KMS-11 (cell line): Measurements from ENCODE around the gene ADAM23.

Source experiments
- H2AFZ ChIP-seq: fragments of 200-600 bp; sonication (generic); 2 replicates; pipeline ENCODE4 v1.6.1; 2016; ENCODE audit warnings: antibody characterized with exemption, mixed run types, low read depth
- H3K27ac ChIP-seq: fragments of 200-600 bp; sonication (generic); 2 replicates; pipeline ENCODE4 v1.6.1; 2016; ENCODE audit warnings: mild to moderate bottlenecking, mixed run types
- H3K27me3 ChIP-seq: fragments of 200-600 bp; sonication (generic); 2 replicates; pipeline ENCODE4 v1.6.1; 2017; ENCODE audit warnings: mild to moderate bottlenecking, low read depth, mixed run types, moderate library complexity; ENCODE audit not compliant: insufficient read depth
- H3K36me3 ChIP-seq: fragments of 200-600 bp; sonication (generic); 2 replicates; pipeline ENCODE4 v1.6.1; 2017; ENCODE audit warnings: mild to moderate bottlenecking, mixed run types; ENCODE audit not compliant: insufficient read depth
- H3K4me1 ChIP-seq: fragments of 200-600 bp; sonication (generic); 2 replicates; pipeline ENCODE4 v1.6.1; 2016; ENCODE audit warnings: mild to moderate bottlenecking, low read depth, mixed run types; ENCODE audit not compliant: poor library complexity, severe bottlenecking
- H3K4me2 ChIP-seq: fragments of 200-600 bp; sonication (generic); 2 replicates; pipeline ENCODE4 v1.7.0; 2016; ENCODE audit warnings: mild to moderate bottlenecking, mixed run types
- H3K4me3 ChIP-seq: fragments of 200-600 bp; sonication (generic); IDR thresholded peaks from 2 replicates; pipeline ENCODE4 v1.6.1; 2017; ENCODE audit warnings: low read depth, low read length, mixed read lengths; ENCODE audit not compliant: insufficient read depth
- H3K79me2 ChIP-seq: fragments of 200-600 bp; sonication (generic); 2 replicates; pipeline ENCODE4 v1.6.1; 2016; ENCODE audit warnings: low read depth, mixed run types; ENCODE audit not compliant: insufficient read depth
- H3K9ac ChIP-seq: fragments of 200-600 bp; sonication (generic); 2 replicates; pipeline ENCODE4 v1.6.1; 2016; ENCODE audit warnings: mild to moderate bottlenecking, mixed run types
- H4K20me1 ChIP-seq: fragments of 200-600 bp; sonication (generic); 2 replicates; pipeline ENCODE4 v1.6.1; 2016; ENCODE audit warnings: mild to moderate bottlenecking, mixed run types; ENCODE audit not compliant: insufficient read depth
- TF ChIP-seq, protein P1 (sequence below): fragments of 200-600 bp; sonication (generic); conservative IDR thresholded peaks from 2 replicates; pipeline ENCODE4 v1.6.1; 2017; ENCODE audit warnings: low read depth, mild to moderate bottlenecking, antibody characterized with exemption, low read length, moderate library complexity, mixed read lengths

ADAM23 gene

DNA sequence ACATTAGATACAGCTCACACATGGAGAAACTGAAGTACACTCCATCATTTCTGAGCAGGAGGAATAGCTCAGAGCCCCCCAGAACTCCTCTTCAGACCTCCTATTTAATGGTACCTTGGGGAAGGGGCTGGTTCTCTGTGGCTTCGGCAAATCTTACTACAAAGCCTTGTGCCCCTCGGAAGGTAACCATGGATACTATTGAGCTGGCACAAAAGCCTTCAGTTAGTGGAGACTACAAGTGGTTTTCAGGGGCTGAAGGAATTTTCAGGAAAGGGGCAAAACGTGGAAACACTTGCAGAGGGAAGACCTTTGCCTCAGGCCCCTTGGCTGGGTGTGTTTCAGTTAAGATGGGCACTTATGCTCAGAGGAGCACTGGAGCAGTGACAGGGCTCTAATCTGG, 197.9 kb downstream of the ADAM23 start:
- TF ChIP-seq, protein P1, sequence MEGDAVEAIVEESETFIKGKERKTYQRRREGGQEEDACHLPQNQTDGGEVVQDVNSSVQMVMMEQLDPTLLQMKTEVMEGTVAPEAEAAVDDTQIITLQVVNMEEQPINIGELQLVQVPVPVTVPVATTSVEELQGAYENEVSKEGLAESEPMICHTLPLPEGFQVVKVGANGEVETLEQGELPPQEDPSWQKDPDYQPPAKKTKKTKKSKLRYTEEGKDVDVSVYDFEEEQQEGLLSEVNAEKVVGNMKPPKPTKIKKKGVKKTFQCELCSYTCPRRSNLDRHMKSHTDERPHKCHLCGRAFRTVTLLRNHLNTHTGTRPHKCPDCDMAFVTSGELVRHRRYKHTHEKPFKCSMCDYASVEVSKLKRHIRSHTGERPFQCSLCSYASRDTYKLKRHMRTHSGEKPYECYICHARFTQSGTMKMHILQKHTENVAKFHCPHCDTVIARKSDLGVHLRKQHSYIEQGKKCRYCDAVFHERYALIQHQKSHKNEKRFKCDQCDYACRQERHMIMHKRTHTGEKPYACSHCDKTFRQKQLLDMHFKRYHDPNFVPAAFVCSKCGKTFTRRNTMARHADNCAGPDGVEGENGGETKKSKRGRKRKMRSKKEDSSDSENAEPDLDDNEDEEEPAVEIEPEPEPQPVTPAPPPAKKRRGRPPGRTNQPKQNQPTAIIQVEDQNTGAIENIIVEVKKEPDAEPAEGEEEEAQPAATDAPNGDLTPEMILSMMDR = no peak
- Histone ChIP-seq H4K20me1 (no peaks in the 10 kb centered on the region), H3K27me3 (no peaks in the 10 kb centered on the region), H2AFZ (no peak overlapping the region), H3K79me2 (no peaks in the 10 kb centered on the region), H3K27ac (no peak overlapping the region), H3K4me1 (no peaks in the 10 kb centered on the region), H3K4me3 (no peak overlapping the region), H3K36me3 (no peaks in the 10 kb centered on the region), H3K4me2 (no peak overlapping the region), H3K9ac (no peak overlapping the region)

DNA sequence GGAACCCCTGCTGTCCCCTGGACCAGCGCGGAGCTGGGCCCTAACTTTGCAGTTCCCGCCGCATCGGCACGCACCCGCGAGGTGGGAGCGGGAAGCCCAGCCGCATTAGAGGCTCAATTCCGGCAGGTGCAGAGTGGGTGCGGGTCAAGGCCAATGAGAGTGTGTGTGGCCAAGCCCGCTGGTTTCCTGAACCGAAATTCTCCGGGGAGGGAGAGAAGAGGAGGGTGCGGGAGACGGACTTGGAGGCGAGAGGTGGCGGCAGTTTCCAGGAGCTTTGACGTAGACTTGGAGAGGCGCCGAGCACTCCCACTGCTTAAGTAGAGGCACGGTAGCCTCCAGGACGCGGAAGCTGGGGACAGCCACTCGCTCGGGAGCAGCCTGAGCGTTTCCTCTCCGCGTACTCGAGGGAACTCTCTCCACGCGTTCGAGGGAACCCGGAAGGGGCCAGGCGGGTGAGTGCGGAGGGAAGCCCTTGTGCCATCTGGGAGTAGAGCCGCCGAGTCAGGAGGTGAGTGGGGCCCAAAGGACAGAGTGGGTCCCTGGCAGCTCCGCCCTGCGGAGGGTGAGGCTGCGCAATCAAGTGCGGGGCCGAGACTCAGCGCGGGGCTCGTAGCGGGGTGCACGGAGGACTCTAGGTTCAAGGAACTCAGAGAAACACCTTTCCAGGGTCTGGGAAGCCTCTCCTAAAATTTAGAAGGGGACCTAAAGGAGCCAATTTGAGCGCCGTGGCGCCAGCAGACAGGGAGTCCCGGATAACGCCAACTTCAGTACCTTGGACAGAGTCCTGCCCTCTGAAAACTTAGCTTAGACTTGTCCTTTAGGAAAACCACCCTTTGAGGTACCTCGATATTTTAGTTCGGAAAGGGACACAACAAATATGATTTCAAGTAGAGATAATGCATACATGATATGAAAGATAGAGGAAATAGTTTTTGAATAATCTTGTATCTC, 199.0 kb downstream of the ADAM23 start, which contains the start of gene FAM237A:
FAM237A (plus strand) TSS at position 413 of the 951 bp plus-strand sequence. CDS start 1,750 bp downstream, outside the sequence.
- Histone ChIP-seq H3K36me3 (no peaks in the 10 kb centered on the region), H3K27ac (no peak within 1 kb of the TSS), H4K20me1 (no peaks in the 10 kb centered on the region), H2AFZ (no peak within 1 kb of the TSS), H3K27me3 (no peaks in the 10 kb centered on the region), H3K4me1 (no peaks in the 10 kb centered on the region), H3K4me3 (no peak within 1 kb of the TSS), H3K9ac (no peak within 1 kb of the TSS), H3K4me2 (no peak within 1 kb of the TSS), H3K79me2 (no peaks in the 10 kb centered on the region)
- TF ChIP-seq, protein P1 = no peak

- H3K4me2 ChIP-seq = no peak overlapping the region
- H3K79me2 ChIP-seq = no peaks in the 10 kb centered on the region
- H3K36me3 ChIP-seq = no peaks in the 10 kb centered on the region
- H3K4me1 ChIP-seq = peaks cover 6% of the 10 kb centered on the region
- no peak overlapping the region for H3K4me3 ChIP-seq
- TF ChIP-seq, protein P1 = no peak
- H4K20me1 ChIP-seq = no peaks in the 10 kb centered on the region
- H2AFZ ChIP-seq = no peak overlapping the region
- no peak overlapping the region for H3K27ac ChIP-seq
- no peaks in the 10 kb centered on the region for H3K27me3 ChIP-seq
- H3K9ac ChIP-seq = no peak overlapping the region
Measured at GRCh38 chr2:206647985-206648384, 204.7 kb downstream of the ADAM23 start.

DNA sequence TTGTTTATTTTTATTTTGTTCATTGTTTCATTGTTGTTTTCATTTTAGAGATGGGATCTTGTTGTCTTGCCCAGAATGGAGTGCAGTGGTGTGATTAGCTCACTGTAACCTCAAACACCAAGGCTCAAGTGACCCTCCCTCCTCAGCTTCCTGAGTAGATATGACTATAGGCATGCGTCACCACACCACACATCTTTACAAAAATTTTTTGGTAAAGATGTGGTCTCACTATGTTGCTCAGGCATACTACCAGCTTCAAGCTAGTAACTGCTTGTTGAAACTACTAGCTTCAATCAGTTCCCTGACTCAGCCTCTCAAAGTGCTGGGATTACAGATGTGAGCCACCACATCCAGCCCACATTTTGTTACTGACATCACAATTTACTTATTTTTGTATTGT, 213.8 kb downstream of the ADAM23 start:
- H3K4me2 ChIP-seq = no peak overlapping the region
- H3K4me1 ChIP-seq = no peaks in the 10 kb centered on the region
- no peaks in the 10 kb centered on the region for H3K36me3 ChIP-seq
- TF ChIP-seq, protein P1 = no peak
- no peaks in the 10 kb centered on the region for H4K20me1 ChIP-seq
- no peaks in the 10 kb centered on the region for H3K27me3 ChIP-seq
- no peak overlapping the region for H3K4me3 ChIP-seq
- no peak overlapping the region for H2AFZ ChIP-seq
- H3K27ac ChIP-seq = no peak overlapping the region
- H3K79me2 ChIP-seq = no peaks in the 10 kb centered on the region
- no peak overlapping the region for H3K9ac ChIP-seq
